SK-N-DZ (cell line): Measurements from ENCODE around the gene GON7.
"Not testable (repeated sequence)": the region's sequence is repeated elsewhere in the genome, so short reads cannot be mapped to it uniquely, and the experiment has no call there.

Experiments
- DNase-seq: peaks from one replicate; pipeline ENCODE4 v3.0.0-alpha.2; 2015; ENCODE audit warnings: low spot score

The GON7 gene

GRCh38 chr14:93159625-93160352 is 47.1 kb downstream of the GON7 start:
- not testable (repeated sequence) for DNase-seq

GRCh38 chr14:93158349-93158748 is 48.5 kb downstream of the GON7 start:
- not testable (repeated sequence) for DNase-seq

GRCh38 chr14:93156693-93157369 is 50.0 kb downstream of the GON7 start:
- no peak for DNase-seq

- no peak for DNase-seq
These were observed 51.2 kb downstream of the GON7 start for GRCh38 chr14:93155667-93156066.

GRCh38 chr14:93153121-93153520 is 53.7 kb downstream of the GON7 start:
- no peak for DNase-seq
